NB4 (cell line): ENCODE measurements around the gene ANO1.

ENCODE experiments used
- DNase-seq: peaks from one replicate; pipeline ENCODE4 v3.0.0; 2010; ENCODE audit warnings: low read depth
- H3K4me3 ChIP-seq: one replicate; pipeline ENCODE4 v1.5.1; 2011; ENCODE audit warnings: mild to moderate bottlenecking, low read depth, low read length, moderate library complexity
- CTCF ChIP-seq: IDR thresholded peaks from one replicate; pipeline ENCODE4 v1.5.1; 2012; ENCODE audit warnings: low read depth, low read length
- MAX ChIP-seq: IDR thresholded peaks from 2 replicates; pipeline ENCODE4 v1.6.1; 2011; ENCODE audit warnings: low read depth, low read length
- MYC ChIP-seq: IDR thresholded peaks from 2 replicates; pipeline ENCODE4 v1.6.1; 2011; ENCODE audit warnings: low read depth, low read length
- POLR2A ChIP-seq: IDR thresholded peaks from 2 replicates; pipeline ENCODE4 v1.6.1; 2011; ENCODE audit warnings: mild to moderate bottlenecking; ENCODE audit not compliant: insufficient read length; ENCODE audit errors: extremely low read depth

Gene ANO1

GRCh38 chr11:70203751-70204465, 125.8 kb downstream of the ANO1 start:
- 0 out of 2 replicates have a peak, but pooled peaks have one; percentile 19 for TF ChIP-seq MYC
- TF ChIP-seq POLR2A = no peak
- no peak for TF ChIP-seq CTCF
- DNase-seq = peak; percentile 91
- peak overlapping the region; percentile 99 for H3K4me3 ChIP-seq

GRCh38 chr11:70204466-70204799, 126.3 kb downstream of the ANO1 start:
- TF ChIP-seq POLR2A = no peak
- TF ChIP-seq MAX = no peak
- TF ChIP-seq MYC = no peak
- no peak for TF ChIP-seq CTCF
- H3K4me3 ChIP-seq = peak overlapping the region; percentile 99
- no peak for DNase-seq

GRCh38 chr11:70205049-70205725, 127.1 kb downstream of the ANO1 start:
- H3K4me3 ChIP-seq = peak overlapping the region; percentile 99
- TF ChIP-seq MAX (no peak), MYC (no peak), CTCF (no peak), POLR2A (no peak)
- no peak for DNase-seq

GRCh38 chr11:70205766-70206165, 127.6 kb downstream of the ANO1 start:
- TF ChIP-seq CTCF (no peak), MAX (no peak), POLR2A (no peak), MYC (no peak)
- H3K4me3 ChIP-seq = no peak overlapping the region
- DNase-seq = no peak

- no peak for DNase-seq
- H3K4me3 ChIP-seq = no peak overlapping the region
- TF ChIP-seq POLR2A (no peak), MYC (no peak), CTCF (no peak), MAX (no peak)
Observed at GRCh38 chr11:70206226-70206981, 128.3 kb downstream of the ANO1 start.
